Measurements from ENCODE around the gene CLMN. TPM values are rescaled to one million over a fixed set of nuclear protein-coding genes. Genes with fewer than 3 reads are reported as not detected.

The CLMN gene
- total and polyA plus RNA-seq, 2 donors (not counting 3 experiments of a cell fraction or from before 2014, with no cell fraction given): 0.72 to 9.6 TPM

DNA sequence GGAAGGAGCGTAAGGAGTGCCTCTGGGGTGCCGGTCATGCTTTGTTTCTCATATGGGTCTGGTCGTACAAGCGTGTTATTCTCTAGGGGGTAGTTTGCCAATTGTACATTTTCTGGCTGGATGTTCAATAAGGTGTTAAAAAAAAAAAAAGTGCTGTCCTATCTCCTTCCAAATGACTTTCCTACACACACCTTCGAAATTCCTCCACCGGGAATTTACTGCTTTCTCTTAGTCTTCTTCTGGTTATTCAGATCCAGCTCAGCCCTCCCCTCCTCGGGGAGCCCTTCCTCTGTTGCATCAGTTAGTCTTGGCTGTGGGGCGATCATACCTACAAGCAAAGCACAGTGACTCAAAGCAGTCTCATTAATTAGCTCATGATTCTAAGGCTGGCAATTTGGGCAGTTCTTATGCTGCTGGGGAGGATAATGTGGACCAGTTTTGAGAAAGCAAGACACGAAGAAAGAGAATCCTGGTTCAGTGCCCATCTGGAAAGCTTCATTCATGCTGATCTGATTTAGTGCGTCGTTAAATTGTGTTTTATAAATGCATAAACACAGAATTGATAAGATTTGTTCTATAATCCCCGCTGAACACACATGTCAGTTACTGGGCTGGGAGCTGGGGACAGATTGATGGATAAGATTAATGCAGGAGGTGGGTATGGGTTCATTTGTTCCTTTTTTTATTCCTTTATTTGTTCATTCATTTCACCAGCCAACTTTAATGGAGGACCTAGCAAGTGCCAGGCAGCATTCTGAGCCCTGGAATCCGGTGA is 9.2 kb upstream of the CLMN start:
- Histone ChIP-seq H3K27ac (ENCODE audit: insufficient read depth, low read depth, low read length) (no peak overlapping the region), H3K4me1 (ENCODE audit: control insufficient read depth, extremely low read depth, insufficient read depth, low read length) (no peaks in the 10 kb centered on the region), H4K20me1 (replicated peaks; ENCODE audit: control insufficient read depth, extremely low read depth, insufficient read depth, low read length) (no peaks in the 10 kb centered on the region), H3K4me3 (replicated peaks in 1 of 3; ENCODE audit: insufficient read depth in 1 of 3, low read depth in 1 of 3, low read length in 3 of 3) (no peak overlapping the region), H3K79me2 (ENCODE audit: control insufficient read depth, insufficient read depth, low read length) (no peaks in the 10 kb centered on the region), H2AFZ (ENCODE audit: low read depth, low read length) (no peak overlapping the region), H3K9ac (replicated peaks; ENCODE audit: extremely low read depth, insufficient read depth, low read length) (no peak overlapping the region), H3K4me2 (ENCODE audit: insufficient read depth, low read length) (no peak overlapping the region), H3K27me3 (ENCODE audit: control insufficient read depth in 2 of 2, insufficient read depth in 2 of 2, low read length in 2 of 2) (peaks cover 1 to 3% of the 10 kb centered on the region in 2 experiments), H3K9me3 (replicated peaks; ENCODE audit: control insufficient read depth, insufficient read depth, low read length) (no peaks in the 10 kb centered on the region), H3K36me3 (ENCODE audit: control insufficient read depth in 2 of 2, extremely low read depth in 1 of 2, insufficient read depth in 2 of 2, low read length in 2 of 2) (no peaks in the 10 kb centered on the region), H3K9me1 (replicated peaks; ENCODE audit: control insufficient read depth, extremely low read depth, insufficient read depth, low read length) (no peaks in the 10 kb centered on the region)
- ChIA-PET CTCF (interaction anchor here (1.7 kb wide), 1 partner anchor 21 kb away, joined by 4 read pairs; no protein-coding TSS in a partner anchor), POLR2A (no interaction called here)
- no TSS peak for BruUV-seq (replicated peaks)
- intact Hi-C loops (cut with micrococcal nuclease) (no loop called here), dilution Hi-C loops (cut with MboI; ENCODE audit: extremely low pct_ligation_motif_present, low sequenced_read_pairs) (no loop called here)
- DNase-seq (ENCODE audit: low read depth, low spot score): no peak
- no peak for FAIRE-seq
- TF ChIP-seq, protein P1, sequence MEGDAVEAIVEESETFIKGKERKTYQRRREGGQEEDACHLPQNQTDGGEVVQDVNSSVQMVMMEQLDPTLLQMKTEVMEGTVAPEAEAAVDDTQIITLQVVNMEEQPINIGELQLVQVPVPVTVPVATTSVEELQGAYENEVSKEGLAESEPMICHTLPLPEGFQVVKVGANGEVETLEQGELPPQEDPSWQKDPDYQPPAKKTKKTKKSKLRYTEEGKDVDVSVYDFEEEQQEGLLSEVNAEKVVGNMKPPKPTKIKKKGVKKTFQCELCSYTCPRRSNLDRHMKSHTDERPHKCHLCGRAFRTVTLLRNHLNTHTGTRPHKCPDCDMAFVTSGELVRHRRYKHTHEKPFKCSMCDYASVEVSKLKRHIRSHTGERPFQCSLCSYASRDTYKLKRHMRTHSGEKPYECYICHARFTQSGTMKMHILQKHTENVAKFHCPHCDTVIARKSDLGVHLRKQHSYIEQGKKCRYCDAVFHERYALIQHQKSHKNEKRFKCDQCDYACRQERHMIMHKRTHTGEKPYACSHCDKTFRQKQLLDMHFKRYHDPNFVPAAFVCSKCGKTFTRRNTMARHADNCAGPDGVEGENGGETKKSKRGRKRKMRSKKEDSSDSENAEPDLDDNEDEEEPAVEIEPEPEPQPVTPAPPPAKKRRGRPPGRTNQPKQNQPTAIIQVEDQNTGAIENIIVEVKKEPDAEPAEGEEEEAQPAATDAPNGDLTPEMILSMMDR (IDR thresholded peaks at IDR 0.05; ENCODE audit: extremely low read depth in 1 of 2, insufficient read depth in 1 of 2, low read depth in 1 of 2, low read length in 2 of 2): no peak
- no peak for TF ChIP-seq JUN (IDR thresholded peaks at IDR 0.05; ENCODE audit: borderline replicate concordance, insufficient read depth, insufficient read length, low read depth)
- no peak for TF ChIP-seq EZH2 (IDR thresholded peaks at IDR 0.05; ENCODE audit: borderline replicate concordance, low read depth, low read length, severe bottlenecking)
- no peak for TF ChIP-seq MYC (IDR thresholded peaks at IDR 0.05; ENCODE audit: low read depth, low read length)
- no peak for TF ChIP-seq POLR2AphosphoS5 (IDR thresholded peaks at IDR 0.05; ENCODE audit: insufficient read depth, low read depth, low read length)
- no peak for TF ChIP-seq POLR2A (IDR thresholded peaks at IDR 0.05; ENCODE audit: low read depth, low read length)
- no peak for TF ChIP-seq FOS (IDR thresholded peaks at IDR 0.05; ENCODE audit: borderline replicate concordance, insufficient read depth, low read length)
- TF ChIP-seq GATA2 (IDR thresholded peaks at IDR 0.05; ENCODE audit: insufficient read depth, insufficient read length, low read depth, low read length): no peak
